HUDEP-2 (cell line): Measurements from ENCODE around the gene PSMA8.
"Not testable (repeated sequence)": the region's sequence is repeated elsewhere in the genome, so short reads cannot be mapped to it uniquely, and the experiment has no call there.

ENCODE experiments used
- DNase-seq, 76 experiments: peaks; one replicate each; lab custom pipeline; 2025; ENCODE audit not compliant: unreplicated experiment in 76 of 76; lab: John Stamatoyannopoulos, UW

Gene PSMA8

DNA sequence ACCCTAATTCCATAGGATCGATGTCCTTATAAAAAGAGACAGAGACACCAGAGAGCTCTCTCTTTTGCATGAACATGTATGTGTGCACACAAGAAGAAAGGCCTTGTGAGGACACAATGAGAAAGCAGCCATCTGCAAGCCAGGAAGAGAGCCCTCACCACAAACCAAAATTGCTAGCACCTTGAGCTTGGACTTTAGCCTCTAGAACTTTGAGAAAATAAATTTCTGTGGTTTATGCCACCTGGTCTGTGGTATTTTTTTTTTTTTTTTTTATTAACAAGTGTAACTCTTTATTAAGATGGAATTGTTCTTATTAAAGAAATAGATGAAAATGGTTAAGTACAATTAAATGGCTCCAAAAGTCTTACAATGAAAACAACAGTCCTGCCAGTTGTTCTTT, 33.9 kb downstream of the PSMA8 start:
- DNase-seq = not testable (repeated sequence)

DNA sequence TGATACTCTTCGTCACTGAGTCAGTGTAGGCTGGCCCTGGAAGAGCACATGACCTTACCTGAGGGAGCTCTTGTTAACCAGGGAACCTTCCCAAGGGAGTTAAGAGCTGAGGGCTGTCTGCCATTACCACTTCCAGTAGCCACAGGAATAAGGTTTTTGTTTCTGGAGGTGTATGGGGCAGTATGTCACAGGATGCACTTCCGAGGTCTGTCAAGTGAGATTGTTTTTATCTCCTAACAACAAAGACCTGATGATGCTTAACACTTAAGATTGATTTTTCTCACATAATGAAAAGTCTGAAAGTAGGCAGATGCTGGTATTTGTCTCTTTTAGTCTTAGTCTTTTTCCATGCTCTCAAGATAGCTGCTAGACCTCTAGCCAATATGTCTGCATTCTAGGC, 41.8 kb downstream of the PSMA8 start:
- DNase-seq = no peak

GRCh38 chr18:26176134-26176533, 42.5 kb downstream of the PSMA8 start:
- no peak for DNase-seq

GRCh38 chr18:26181343-26181826, 47.7 kb downstream of the PSMA8 start:
- DNase-seq = no peak

DNA sequence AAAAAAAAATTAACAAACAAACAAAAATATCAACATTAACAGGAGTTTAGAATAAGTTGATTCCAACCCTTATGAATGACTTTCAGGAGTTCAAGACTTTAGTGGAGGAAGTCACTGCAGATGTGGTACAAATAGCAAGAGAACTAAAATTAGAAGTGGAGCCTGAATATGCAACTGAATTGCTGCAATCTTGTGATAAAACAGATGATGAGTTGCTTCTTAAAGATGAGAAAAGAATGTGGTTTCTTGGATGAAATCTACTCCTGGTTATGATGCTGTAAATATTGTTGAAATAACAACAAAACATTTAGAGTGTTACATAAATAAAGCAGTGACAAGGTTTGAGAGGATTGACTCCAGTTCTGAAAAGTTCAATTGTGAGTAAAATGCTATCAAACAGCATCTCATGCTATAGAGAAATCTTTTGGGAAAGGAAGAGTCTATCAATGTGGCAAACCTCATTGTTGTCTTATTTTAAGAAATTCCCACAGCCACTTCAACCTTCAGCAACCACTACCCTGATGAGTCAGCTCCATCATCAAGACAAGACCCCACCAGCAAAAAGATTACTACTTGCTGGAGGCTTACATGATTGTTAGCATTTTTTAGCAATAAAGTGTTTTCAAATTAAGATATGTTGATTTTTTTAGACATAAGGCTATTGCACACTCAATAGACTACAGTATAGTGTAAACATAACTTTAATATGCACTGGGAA, 49.9 kb downstream of the PSMA8 start:
- no peak for DNase-seq

DNA sequence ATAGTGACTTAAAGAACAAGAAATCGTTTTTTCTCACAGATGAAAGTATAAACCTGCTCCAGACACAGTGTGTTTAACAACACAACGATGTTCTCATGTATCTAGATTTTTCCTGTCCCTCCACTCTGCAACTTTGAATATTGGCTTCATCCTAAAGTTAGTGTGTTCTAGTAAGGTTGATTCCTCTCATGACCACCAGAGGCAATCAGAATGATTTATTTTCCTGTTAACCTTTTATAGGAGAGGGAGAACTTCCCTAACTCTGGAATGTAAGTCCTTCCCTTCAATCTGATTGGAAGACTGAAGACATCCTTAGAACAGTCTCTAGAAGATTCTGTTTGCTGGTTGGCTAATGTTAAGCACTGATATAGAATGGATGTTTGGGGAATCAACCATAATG, 51.6 kb downstream of the PSMA8 start:
- peak in 1 of 76 experiments; percentile 7 for DNase-seq

DNA sequence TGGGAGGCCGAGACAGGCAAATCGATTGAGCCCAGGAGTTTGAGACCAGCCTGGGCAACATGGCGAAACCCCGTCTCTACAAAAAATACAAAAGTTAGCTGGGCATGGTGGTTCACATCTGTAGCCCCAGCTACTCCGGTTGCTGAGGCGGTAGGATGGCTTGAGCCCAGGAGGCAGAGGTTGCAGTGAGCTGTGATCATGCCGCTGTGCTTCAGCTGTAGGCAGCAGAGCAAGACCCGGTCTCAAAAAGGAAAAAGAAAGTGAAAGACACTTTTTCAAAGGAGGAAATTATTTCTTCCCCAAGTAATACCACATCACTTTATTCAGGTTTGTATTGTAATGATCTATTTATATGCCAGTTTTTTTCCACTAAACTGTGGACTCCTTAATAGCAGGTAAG, 56.8 kb downstream of the PSMA8 start:
- no peak for DNase-seq

DNA sequence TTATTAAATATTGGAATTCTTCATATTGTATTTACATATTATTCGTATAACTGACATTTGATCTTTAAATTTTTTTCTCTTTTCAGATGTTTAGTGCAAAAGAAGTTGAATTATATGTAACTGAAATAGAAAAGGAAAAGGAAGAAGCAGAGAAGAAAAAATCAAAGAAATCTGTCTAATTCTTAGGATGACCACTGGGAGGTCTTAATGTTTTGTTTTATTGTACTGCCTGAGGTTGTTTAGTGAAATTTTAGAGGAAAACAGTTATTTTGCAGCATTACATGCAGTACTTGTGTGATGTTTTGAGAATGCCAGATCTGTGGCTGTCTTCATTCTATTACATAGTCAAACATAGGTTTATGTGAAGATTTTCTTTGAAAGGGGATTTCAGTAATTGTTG, 58.6 kb downstream of the PSMA8 start:
- no peak for DNase-seq

DNA sequence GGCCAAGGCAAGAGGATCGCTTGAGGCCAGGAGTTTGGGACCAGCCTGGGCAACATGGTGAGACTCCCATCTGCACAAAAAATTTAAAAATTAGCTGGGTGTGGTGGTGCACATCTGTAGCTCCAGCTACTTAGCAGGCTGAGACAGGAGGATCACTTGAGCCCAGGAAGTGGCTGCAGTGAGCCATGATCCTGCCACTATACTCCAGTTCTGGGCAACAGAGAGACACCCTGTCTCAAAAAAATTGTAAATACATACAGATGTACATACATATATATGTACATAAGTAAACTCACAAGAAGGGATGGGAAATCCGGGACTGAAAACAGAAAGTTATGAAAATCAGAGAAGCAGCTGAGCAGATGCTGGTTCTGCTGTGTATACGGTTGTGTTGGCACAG, 62.9 kb downstream of the PSMA8 start:
- DNase-seq = no peak

DNA sequence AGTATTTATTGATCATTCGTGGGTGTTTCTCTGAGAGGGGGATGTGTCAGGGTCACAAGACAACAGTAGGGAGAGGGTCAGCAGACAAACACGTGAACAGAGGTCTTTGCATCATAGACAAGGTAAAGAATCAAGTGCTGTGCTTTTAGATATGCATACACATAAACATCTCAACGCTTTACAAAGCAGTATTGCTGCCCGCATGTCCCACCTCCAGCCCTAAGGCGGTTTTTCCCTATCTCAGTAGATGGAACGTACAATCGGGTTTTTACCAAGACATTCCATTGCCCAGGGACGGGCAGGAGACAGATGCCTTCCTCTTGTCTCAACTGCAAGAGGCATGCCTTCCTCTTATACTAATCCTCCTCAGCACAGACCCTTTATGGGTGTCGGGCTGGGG, 68.3 kb downstream of the PSMA8 start:
- not testable (repeated sequence) for DNase-seq

DNA sequence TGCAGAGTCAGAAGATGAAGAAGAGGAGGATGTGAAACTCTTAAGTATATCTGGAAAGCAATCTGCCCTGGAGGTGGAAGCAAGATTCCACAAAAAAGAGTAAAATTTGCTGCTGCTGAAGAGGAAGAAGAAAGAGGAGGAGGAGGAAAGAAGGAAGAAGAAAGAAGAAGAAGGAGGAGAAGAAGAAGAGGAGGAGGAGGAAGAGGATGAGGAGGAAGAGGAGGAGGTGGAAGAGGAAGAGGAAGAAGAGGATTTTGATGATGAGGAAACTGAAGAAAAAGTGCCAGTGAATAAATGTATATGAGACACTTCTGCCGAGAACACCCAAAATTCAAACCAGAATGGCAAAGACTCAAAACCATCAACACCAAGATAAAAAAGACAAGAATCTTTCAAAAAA, 71.6 kb downstream of the PSMA8 start:
- DNase-seq = no peak

DNA sequence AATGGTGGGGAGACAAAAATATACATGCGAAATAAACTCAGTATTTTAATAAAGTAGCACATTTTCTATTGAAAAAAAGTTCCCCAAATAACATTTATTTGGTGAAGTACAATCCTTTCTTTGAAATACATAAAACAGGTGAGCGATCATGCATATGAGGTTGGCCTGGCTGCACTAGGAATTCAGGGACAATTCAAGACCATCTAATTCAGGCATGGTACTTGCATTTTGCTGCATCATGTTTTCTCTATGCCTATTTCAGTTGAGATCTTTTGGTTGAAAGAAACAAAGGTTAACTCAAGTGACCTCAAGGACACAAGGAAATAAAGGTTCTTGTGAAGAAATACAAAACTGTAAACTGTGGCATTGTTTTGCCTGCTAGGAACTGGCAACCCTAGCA, 72.8 kb downstream of the PSMA8 start:
- no peak for DNase-seq

- no peak for DNase-seq
These were observed 74.3 kb downstream of the PSMA8 start for GRCh38 chr18:26207937-26208336.

GRCh38 chr18:26208977-26209376, 75.3 kb downstream of the PSMA8 start:
- DNase-seq = no peak

GRCh38 chr18:26210147-26210546, 76.5 kb downstream of the PSMA8 start:
- DNase-seq = no peak

DNA sequence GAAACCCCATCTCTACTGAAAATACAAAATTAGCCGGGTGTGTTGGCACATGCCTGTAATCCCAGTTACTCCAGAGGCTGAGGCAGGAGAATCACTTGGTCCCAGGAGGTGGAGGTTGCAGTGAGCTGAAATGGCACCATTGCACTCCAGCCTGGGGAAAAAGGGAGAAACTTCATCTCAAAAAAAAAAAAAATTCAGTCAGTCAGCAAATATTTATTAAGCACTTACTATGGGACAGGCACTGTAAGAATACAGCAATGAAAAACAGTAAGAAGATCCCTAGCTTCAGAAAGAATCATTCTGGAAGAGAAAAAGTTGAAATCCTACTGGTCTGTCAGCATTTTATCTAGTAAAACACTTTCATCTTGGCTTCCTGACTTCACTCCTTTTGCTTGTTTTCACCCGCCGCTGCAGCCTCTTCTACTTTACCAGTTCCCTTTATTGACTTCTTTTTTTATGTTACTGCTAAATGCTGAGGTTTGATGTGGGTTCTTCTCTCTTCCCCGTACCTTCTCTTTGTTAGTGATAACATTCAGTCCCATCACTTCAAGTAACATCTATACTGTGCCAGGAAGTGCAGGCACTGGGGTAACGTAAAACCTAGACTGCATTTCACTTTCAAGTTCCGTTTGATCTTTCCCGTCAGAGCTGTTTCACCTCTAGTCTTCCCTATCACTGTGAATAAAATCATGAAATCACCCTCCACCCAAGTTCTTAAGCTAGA, 81.7 kb downstream of the PSMA8 start:
- no peak for DNase-seq

DNA sequence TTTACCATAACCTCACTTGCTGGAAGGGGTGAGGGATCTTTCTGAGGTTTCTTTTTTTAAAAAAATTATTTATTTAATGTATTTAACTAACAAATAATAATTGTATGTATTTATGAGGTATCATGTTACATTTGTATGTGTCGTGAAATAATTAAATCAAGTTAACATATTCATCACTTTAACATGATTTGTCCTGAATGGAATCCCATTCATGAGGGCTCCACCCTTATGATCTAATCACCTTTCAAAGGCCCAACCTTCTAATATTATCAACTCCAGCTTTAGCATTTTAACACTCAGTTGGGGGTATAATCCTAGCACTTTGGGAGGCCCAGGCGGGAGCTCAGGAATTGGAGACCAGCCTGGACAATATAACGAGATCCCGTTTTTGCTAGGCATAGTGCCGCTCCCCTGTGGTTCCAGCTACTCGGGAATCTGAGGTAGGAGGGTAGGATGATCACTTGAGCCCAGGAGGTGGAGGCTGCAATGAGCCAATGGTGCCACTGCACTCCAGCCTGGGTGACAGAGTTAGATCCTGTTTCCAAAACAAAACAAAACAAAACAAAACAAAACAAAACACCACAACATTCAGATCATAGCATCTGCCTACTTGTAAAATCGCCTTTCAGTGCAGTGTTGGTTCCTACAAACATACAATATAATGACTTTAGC, 91.5 kb downstream of the PSMA8 start:
- DNase-seq = no peak

DNA sequence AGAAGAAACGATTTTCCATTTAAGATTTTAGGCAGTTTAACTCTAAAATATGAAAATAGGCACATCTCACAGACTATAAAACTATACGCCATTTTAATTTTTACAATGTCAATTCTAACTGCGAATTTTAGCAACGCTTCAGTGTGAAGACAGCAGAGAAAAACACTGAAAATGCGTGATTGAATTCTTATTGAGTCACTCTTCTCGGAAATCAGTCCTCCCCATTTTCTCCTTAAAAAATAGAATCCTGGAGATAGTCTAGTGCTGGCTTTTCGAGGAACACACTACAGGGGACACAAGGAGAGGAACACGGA, 92.2 kb downstream of the PSMA8 start:
- no peak for DNase-seq

GRCh38 chr18:26226229-26227050, 92.8 kb downstream of the PSMA8 start, which contains the start of gene TAF4B:
TSS of gene TAF4B (plus strand) at chr18:26226445. CDS start at chr18:26226934, 489 bp downstream.
- DNase-seq = peak in 74 of 76 experiments; percentile 22 to 97 (median 87)

DNA sequence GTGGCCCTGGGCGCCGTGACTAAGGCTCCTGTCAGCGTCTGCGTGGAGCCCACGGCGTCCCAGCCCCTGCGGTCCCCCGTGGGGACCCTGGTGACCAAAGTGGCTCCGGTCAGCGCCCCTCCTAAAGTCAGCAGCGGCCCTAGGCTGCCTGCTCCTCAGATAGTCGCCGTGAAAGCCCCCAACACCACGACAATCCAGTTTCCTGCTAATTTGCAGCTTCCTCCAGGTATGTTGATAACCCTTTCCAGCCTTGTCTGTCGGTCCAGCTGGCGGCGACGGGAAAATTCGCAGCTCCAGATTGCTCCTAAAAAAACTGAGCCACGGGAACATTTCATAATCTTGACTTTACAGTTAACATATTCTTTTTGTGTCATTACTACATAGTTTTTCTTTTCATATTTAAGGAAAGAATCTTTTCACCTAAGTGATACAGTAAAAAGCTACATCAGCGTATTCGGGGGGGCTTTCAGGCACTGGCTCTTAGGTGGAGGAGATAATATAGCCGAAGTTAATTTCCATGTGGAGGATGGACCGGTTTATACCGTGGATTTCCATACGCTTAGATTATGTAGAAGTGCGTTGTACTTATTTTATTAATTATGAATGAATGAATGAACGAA, 93.5 kb downstream of the PSMA8 start:
- peak in 5 of 76 experiments; percentile 5 to 44 (median 32) for DNase-seq
